ENCODE measurements around the gene CIITA.
"Not testable (repeated sequence)": the region's sequence is repeated elsewhere in the genome, so short reads cannot be mapped to it uniquely, and the experiment has no call there.

The CIITA gene, protein sequence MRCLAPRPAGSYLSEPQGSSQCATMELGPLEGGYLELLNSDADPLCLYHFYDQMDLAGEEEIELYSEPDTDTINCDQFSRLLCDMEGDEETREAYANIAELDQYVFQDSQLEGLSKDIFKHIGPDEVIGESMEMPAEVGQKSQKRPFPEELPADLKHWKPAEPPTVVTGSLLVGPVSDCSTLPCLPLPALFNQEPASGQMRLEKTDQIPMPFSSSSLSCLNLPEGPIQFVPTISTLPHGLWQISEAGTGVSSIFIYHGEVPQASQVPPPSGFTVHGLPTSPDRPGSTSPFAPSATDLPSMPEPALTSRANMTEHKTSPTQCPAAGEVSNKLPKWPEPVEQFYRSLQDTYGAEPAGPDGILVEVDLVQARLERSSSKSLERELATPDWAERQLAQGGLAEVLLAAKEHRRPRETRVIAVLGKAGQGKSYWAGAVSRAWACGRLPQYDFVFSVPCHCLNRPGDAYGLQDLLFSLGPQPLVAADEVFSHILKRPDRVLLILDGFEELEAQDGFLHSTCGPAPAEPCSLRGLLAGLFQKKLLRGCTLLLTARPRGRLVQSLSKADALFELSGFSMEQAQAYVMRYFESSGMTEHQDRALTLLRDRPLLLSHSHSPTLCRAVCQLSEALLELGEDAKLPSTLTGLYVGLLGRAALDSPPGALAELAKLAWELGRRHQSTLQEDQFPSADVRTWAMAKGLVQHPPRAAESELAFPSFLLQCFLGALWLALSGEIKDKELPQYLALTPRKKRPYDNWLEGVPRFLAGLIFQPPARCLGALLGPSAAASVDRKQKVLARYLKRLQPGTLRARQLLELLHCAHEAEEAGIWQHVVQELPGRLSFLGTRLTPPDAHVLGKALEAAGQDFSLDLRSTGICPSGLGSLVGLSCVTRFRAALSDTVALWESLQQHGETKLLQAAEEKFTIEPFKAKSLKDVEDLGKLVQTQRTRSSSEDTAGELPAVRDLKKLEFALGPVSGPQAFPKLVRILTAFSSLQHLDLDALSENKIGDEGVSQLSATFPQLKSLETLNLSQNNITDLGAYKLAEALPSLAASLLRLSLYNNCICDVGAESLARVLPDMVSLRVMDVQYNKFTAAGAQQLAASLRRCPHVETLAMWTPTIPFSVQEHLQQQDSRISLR

DNA sequence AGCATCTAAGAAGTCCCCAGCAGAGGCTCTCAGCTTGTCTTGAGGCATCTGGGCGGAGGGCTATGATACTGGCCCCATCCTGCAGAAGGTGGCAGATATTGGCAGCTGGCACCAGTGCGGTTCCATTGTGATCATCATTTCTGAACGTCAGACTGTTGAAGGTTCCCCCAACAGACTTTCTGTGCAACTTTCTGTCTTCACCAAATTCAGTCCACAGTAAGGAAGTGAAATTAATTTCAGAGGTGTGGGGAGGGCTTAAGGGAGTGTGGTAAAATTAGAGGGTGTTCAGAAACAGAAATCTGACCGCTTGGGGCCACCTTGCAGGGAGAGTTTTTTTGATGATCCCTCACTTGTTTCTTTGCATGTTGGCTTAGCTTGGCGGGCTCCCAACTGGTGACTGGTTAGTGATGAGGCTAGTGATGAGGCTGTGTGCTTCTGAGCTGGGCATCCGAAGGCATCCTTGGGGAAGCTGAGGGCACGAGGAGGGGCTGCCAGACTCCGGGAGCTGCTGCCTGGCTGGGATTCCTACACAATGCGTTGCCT lies at the start of gene CIITA:
Gene CIITA, plus strand, starts transcription at position 404 of the 543 bp plus-strand sequence. Its CDS starts 129 bp downstream, at position 533.
- peak; percentile 74 for DNase-seq (ENCODE audit: low read depth, low spot score)
- no peak within 1 kb of the TSS for H3K27ac ChIP-seq

DNA sequence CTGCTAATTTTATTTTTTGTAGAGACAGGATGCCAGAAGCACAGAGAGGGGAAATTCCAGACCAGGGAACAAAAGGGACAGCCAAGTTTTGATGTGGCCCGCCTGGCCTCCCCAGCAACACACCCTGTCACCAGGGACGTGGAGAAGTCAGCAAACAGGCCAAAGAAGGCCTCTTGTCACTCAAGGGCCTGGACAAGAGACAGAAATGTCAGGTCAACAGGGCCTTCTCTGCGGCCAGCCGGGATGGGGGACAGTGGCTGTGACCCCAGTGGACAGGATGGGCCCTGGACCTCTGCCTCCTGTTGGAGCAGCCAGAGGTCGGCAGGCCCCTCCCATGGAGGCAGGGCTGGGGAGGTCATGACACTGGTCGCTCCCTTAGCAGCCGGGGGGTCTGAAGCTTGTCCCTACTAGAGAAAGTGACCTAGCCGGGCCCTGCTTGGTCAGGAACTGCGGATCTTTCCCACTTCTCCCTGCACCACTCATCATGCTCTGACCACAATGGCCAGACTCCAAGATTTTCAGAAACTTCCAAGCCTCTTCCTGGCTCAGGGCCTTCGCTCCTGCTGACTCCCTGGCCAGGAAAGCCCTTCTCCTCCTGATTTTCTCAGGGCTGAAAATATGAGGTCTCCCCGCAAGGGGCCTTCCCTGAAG lies 49.2 kb upstream of the CIITA start:
- DNase-seq (ENCODE audit: low read depth, low spot score), result no peak
- H3K27ac ChIP-seq, result peak overlapping the region; percentile 53

DNA sequence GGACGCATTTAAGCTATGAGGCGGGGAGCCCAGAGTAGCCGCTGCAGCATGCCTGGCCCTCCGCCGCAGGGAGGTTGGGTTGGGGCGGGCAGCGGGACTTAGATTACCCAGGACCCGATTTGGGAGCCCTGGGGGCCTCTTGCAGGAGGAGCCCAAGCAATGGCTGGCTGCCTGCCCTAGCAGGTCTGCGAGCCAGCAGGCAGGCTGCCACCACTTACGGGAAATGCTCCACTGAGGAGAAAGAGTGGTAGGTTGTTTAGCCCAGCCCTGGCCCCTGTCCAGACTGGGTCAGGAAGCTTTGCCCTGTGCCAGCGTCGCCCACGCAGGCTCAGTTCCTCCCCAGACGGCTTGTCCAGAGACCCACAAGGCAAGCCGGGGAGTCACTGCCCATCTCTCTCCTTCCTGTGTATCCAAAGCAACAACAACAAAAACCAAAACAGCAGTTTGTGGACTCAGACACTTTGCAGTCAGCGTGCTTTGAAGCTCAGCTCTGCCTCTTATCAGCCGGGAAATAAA lies 48.1 kb upstream of the CIITA start:
- H3K27ac ChIP-seq, result peak overlapping the region; percentile 53
- peak; percentile 10 for DNase-seq (ENCODE audit: low read depth, low spot score)

DNA sequence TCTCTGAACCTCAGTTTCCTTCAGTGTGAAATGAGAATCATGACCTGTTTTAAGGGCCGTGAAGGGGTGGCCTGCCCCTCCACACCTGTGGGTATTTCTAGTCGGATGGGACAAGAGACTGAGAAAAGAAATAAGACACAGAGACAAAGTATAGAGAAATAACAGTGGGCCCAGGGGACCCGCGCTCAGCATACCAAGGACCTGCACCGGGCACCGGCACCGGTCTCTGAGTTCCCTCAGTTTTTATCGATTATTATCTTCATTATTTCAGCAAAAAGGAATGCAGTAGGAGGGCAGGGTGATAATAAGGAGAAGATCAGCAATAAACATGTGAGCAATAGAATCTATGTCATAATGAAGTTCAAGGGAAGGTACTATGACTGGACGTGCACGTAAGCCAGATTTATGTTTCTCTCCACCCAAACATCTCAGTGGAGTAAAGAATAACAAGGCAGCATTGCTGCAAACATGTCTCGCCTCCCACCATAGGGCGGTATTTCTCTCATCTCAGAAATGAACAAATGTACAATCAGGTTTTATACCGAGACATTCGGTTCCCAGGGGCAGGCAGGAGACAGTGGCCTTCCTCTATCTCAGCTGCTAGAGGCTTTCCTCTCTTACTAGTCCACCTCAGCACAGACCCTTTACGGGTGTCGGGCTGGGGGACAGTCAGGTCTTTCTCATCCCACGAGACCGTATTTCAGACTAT lies 47.5 kb upstream of the CIITA start:
- DNase-seq (ENCODE audit: low read depth, low spot score), result not testable (repeated sequence)
- H3K27ac ChIP-seq, result peak overlapping the region; percentile 53

DNA sequence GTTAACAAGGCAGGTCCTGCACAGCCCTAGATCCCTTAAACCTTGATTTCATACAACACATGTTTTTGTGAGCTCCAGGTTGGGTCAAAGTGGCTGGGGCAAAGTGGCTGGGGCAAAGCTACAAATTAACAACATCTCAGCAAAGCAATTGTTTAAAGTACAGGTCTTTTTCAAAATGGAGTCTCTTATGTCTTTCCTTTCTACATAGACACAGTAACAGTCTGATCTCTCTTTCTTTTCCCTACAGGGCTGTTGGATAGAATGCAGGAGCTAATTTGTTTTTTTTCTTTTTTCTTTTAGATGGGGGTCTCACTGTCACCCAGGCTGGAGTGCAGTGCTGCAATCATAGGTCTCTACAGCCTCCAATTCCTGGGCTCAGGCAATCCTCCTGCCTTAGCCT lies 46.8 kb upstream of the CIITA start:
- not testable (repeated sequence) for DNase-seq (ENCODE audit: low read depth, low spot score); H3K27ac ChIP-seq

DNA sequence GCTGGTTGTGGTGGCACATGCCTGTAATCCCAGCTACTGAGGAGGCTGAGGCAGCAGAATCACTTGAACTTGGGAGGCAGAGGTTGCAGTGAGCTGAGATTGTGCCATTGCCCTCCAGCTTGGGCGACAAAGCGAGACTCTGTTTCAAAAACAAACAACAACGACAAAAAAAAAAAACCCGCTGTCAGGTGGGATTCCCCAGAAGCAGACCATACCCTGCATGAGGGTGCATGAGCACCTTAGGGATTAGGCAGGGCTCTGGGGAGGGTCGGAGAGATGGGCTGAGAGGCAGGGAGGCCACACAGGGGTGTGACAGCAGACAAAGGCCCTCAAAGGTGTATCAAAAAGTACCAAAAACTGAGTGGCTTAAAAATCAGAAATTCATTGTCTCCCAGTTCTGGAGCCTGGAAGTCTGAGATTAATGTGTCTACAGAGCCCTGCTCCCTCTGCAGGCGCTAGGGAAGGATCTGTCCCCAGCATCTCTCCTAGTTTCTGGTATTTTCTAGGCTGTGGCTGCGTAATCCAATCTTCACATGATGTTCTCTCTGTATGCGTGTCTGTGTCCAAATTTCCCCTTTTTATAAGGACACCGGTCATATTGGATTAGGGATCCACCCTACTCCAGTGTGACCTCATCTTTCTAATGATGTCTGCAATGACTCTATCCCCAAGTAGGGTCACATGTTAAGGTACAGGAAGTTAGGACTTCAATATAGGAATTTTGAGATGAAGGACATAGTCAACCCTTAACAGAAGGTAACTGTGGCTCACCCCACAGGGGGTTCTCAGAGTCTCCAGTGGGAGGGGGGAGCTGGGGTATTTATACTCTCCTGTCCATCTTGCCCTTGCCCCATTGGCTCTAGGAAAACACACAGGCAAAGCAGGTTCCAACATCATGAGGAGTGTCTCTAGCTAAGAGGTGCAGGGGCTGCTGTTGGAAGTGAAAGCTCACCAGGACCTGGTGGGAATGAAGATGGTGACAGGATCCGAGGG lies 44.8 kb upstream of the CIITA start:
- no peak overlapping the region for H3K27ac ChIP-seq
- DNase-seq (ENCODE audit: low read depth, low spot score), result no peak

DNA sequence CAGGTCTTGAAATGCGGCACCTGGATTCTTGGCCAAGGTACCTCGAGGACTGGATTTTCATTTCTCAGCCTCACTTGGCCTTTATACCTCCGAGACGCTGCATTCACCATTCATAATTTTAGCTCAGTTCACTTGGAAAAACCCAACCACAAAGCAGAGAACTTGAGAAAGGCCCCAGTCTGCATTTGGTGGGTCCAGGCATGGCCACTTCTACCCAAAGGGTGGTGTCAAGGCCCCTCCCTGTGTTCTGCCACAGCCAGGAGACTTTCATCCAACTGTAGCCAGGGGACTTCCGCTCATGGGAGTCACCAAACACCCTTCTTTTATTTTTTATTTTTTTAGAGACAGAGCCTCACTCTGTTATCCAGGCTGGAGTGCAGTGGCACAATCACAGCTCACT lies 43.7 kb upstream of the CIITA start:
- DNase-seq (ENCODE audit: low read depth, low spot score), result no peak
- no peak overlapping the region for H3K27ac ChIP-seq

DNA sequence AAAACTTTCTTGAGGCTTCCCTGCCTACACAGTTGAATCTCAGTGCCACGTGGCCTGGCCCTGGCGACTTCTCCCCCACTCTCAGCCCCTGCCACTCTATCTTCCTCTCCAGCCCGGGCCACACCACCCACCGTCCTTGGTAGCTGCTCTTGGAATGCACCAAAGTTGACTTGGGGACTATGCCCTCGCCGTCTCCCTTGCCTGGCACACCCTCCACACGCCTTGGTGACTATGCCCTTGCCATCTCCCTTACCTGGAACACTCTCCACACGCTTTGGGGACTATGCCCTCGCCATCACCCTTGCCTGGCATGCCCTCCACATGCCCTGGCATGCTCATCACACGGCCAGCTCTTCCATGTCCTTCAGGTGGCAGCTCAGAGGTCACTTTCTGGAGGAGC lies 42.9 kb upstream of the CIITA start:
- H3K27ac ChIP-seq, result no peak overlapping the region

DNA sequence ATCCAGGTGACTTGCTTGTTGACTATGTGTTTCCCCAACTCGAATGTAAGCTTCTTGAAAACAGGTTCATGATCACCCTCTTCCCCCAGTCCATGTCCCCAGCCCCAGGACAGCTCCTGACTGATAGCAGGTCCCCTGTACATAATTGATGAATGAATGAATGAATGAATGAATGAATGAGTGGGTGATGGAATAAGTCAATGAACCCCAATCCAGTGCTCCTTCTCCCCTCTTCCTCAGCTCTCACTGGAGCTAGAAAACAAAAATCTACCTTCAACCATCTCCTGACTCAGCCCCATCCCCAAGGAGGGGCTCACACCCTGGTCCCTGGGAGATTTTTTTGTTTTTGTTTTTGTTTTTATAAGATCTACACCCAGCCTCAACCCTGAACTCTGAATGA lies 42.2 kb upstream of the CIITA start:
- H3K27ac ChIP-seq, result no peak overlapping the region
- no peak for DNase-seq (ENCODE audit: low read depth, low spot score)

More for the DNA sequence above, 42.9 kb upstream of the CIITA start:
- DNase-seq (ENCODE audit: low read depth, low spot score), result no peak

DNA sequence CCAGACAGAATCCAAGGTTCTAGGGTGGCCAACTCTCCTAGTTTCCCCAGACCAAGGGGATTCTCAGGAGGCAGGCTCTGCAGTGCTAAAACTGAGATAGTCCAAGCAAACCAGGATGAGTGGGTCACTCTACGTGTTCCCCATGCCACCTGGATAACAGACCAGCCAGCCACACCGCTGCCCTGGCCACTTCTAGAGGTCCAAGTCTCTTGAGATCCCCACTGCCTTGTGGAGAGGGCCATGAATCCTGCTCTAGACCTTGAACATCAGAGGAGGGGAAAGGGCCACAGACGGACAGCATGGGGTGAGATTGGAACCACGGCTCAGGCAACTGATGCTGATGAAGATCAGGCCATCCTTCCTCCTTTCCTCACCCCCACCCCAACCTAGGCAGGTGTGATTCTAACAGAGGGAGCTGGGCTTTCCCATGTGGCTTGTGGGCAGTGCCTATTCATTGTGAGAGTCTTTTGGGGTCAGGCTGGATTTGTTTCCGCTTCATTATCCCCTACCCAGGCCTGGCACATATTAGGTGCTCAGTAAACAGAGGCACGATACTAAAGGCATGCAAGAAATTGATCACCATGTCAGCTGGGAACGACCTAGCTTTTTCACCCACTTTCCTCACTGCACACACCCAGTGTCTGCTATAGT lies 41.6 kb upstream of the CIITA start:
- DNase-seq (ENCODE audit: low read depth, low spot score), result no peak
- no peak overlapping the region for H3K27ac ChIP-seq

DNA sequence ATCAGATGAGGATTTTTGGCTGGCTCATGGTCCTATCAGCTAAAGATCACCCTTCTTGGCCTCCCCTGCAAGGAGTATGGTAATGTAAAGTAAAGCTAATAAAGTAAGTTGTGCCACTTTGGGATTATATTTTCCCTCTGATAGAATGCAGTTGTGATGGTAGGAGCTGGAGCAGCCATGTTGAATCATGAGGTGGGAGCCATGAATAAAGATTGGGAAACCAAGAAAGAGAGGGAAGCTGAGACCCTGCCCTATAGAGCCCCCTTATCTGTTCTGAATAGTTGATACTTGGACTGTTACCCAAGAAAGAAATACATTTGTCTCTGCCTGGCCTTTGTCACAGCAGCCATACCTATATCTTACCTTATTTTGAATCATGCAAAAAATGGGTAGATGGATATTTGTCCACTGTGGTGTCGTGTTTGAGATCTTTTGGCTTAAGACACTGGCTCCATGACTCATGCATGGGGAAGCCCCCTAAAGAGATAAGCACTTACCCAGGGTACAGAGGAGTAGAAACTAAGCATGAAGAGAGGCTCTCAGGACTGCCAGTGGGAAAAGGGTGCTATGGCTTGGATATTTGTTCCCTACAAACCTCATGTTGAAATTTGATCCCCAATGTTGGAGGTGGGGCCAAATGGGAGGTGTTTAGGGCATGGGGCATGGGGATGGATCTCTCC lies 40.7 kb upstream of the CIITA start:
- no peak for DNase-seq (ENCODE audit: low read depth, low spot score)
- H3K27ac ChIP-seq, result no peak overlapping the region

DNA sequence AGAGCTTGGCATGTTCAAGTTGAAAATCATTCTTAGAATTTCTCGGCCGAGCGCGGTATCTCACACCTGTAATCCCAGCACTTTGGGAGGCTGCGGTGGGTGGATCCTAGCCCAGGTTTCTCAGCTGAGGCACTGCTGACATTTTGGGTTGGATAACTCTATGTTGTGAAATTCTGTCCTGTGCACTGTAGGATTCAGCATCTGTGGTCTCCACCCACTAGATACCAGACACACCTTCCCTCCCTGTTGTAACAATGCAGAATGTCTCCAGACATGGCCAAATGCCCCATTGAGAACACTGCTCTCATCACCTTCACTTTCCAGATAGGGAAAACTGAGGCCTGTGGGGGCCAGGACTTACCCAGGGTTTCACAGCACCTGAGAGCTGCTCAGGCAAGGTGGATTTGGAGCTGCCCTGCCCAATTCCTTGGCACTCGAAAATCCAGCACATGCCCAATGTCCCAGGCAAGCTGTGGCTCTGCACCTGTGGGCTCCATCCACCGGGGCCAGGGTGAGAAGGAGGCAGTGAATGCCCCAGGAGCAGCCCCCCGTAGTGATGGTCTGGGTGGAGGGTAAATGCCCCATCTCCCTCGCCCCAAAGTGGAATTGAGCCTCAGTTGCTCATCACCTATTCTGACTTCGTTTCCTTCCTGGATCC lies 38.3 kb upstream of the CIITA start:
- no peak overlapping the region for H3K27ac ChIP-seq
- DNase-seq (ENCODE audit: low read depth, low spot score), result no peak

DNA sequence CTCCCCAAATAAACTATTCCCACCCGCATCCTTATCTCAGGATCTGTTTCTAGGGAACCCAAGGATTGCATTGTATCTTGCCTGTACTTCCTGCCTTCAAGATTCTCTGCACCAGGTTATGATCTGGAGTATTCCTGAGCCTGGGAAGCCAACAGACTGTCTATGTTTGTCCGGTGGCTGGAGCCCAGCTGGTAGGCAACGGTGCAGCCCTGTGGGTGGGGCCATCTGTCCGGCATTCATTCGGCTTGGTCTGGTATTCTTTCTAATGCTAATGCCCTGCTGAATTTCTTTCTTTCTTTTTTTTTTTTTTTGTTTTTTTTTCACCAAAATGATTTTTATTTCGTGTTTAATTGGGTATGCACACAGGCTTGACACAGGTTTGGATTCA lies 37.7 kb upstream of the CIITA start:
- no peak for DNase-seq (ENCODE audit: low read depth, low spot score)
- H3K27ac ChIP-seq, result no peak overlapping the region

DNA sequence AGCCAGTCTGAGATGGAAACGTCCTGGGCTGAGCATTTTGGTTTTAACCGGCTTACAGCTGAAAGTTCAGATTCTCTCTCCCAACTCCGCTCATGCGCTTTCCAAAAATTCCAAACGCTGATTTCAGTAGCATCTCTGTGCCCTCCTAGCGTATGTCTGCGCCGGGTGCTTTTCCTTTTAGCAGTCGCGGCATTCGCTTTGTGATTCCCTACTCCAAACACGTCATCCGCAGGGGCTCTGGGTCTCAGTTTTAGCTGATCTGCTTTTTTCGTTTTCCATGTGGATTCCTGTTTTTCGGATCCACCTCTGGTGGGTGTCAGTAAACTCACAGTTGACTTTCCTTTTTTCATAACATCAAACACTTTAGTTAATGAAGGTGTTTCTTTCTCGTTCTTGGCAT lies 36.3 kb upstream of the CIITA start:
- no peak overlapping the region for H3K27ac ChIP-seq
- no peak for DNase-seq (ENCODE audit: low read depth, low spot score)

DNA sequence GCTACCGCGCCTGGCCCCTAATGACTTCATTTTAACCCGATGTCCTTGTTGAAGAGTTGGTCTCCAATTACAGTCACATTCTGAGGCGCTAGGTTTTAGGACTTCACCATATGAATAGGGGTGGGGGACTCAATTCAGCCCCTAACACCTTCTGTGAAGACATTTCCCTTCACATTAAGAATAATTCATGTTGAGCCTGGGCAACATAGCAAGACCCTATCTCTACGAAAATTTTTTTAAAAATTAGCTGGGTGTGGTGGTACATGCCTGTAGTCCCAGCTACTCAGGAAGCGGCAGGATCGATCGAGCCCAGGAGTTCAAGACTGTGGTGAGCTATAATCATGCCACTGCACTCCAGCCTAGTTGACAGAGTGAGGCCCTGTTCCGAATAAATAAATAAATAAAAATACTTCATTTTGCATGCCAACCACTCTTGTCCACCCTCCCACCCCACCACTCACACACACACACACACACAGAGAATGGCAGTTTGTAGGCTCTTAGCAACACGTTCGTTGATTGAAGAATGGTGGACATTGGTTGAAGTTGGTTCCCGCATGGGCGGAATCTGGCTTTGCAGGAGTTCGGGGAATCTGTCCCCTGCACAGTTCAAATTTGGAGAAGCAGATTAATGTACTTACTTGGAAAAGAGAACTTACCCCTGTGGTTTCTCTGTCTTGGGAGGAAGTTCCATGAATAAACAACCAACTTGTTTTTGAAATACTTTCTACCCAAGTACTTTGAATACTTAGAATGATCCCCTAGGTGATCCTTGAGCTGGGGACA lies 30.6 kb upstream of the CIITA start:
- no peak for DNase-seq (ENCODE audit: low read depth, low spot score)
- H3K27ac ChIP-seq, result no peak overlapping the region

DNA sequence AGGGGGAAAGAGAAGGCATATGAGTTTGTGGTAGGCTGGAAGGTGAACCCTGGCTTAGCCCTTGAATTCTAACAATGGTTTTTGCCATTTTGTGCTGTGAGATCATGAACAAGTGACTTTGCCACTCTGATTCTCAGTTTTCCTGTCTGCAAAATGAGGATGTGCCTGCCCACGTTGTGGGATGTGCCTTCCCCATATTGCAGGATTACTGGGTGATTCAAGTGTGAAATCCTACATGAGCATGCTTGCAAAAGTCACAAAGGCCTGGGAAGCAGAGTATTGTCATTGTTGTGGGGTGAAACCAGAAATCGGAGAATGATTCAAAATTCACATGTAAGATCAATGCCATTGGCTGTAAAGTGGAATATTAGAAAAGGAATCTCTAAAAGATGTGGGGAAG lies 29.8 kb upstream of the CIITA start:
- no peak overlapping the region for H3K27ac ChIP-seq
- DNase-seq (ENCODE audit: low read depth, low spot score), result no peak
